ENCODE results near the gene PTPRA. TPM values are rescaled to one million over a fixed set of nuclear protein-coding genes. Genes with fewer than 3 reads are reported as not detected.

The PTPRA gene
- total and polyA plus RNA-seq, 2 donors (not counting 1 experiment from before 2014, with no cell fraction given), result 32.1 to 64.2 TPM

- no peak for DNase-seq
- Histone ChIP-seq H3K9ac (ENCODE audit: low read length) (no peak overlapping the region), H3K4me3 (ENCODE audit: control extremely low read depth in 1 of 5, extremely low read depth in 1 of 5, insufficient read depth in 1 of 5, low read depth in 2 of 5, low read length in 4 of 5) (no peak overlapping the region), H3K4me1 (ENCODE audit: control insufficient read depth in 2 of 2, insufficient read depth in 2 of 2, low read length in 2 of 2) (no peaks in the 10 kb centered on the region), H3K4me2 (replicated peaks; ENCODE audit: low read depth, low read length, poor library complexity, severe bottlenecking) (no peak overlapping the region), H3K9me3 (ENCODE audit: control extremely low read depth in 1 of 3, control insufficient read depth in 2 of 3, insufficient read depth in 1 of 3, low read length in 2 of 3) (no peaks in the 10 kb centered on the region), H2AFZ (ENCODE audit: insufficient read depth, low read depth, low read length, poor library complexity, severe bottlenecking) (no peak overlapping the region), H3K27ac (ENCODE audit: low read length in 2 of 2) (no peak overlapping the region), H3K36me3 (replicated peaks in 1 of 2; ENCODE audit: control extremely low read depth in 1 of 2, control insufficient read depth in 1 of 2, extremely low read depth in 1 of 2, insufficient read depth in 2 of 2, low read length in 1 of 2) (peaks cover 8 to 58% of the 10 kb centered on the region in 2 experiments), H3K79me2 (ENCODE audit: control insufficient read depth, insufficient read depth, low read length) (no peaks in the 10 kb centered on the region), H4K20me1 (ENCODE audit: control insufficient read depth, insufficient read depth, low read length, poor library complexity, severe bottlenecking) (no peaks in the 10 kb centered on the region), H3K27me3 (replicated peaks in 1 of 4; ENCODE audit: control extremely low read depth in 1 of 4, control insufficient read depth in 3 of 4, insufficient read depth in 4 of 4, low read length in 3 of 4) (no peaks in the 10 kb centered on the region)
- H3K4me3 Mint-ChIP-seq, result no peak overlapping the region
- intact Hi-C loops (cut with micrococcal nuclease), result no loop called here
- H3K27ac Mint-ChIP-seq, result no peak overlapping the region
- POLR2A ChIA-PET, result no interaction called here
- no peaks in the 10 kb centered on the region for H3K27me3 Mint-ChIP-seq
- H3K4me1 Mint-ChIP-seq, result no peaks in the 10 kb centered on the region
- ATAC-seq (ENCODE audit: low read depth), result no peak
- 97% methylated on average over 8 of the region's 8 CpGs for WGBS (ENCODE audit: insufficient coverage)
- no peak for TF ChIP-seq CTCF (IDR thresholded peaks at IDR 0.05)
- TF ChIP-seq EZH2 (IDR thresholded peaks at IDR 0.05; ENCODE audit: borderline replicate concordance, insufficient read depth, low read depth, low read length, poor library complexity, severe bottlenecking), result no peak
- H3K9me3 Mint-ChIP-seq (ENCODE audit: insufficient read depth), result no peaks in the 10 kb centered on the region
- CTCF ChIA-PET, result interaction anchor here (0.7 kb wide), 2 partner anchors 64 to 966 kb away, joined by 3 to 4 read pairs; no protein-coding TSS in a partner anchor
These were observed 159.3 kb downstream of the PTPRA start for GRCh38 chr20:3032624-3033023.

GRCh38 chr20:3037654-3038053, 164.4 kb downstream of the PTPRA start:
- WGBS (ENCODE audit: insufficient coverage), result 97% methylated on average over 2 of the region's 3 CpGs
- CTCF ChIA-PET, result interaction anchor here (1.1 kb wide), 1 partner anchor 16 kb away, joined by 4 read pairs; no protein-coding TSS in a partner anchor
- Mint-ChIP-seq H3K4me3 (no peak overlapping the region), H3K4me1 (no peaks in the 10 kb centered on the region), H3K27me3 (no peaks in the 10 kb centered on the region), H3K9me3 (ENCODE audit: insufficient read depth) (no peaks in the 10 kb centered on the region), H3K27ac (no peak overlapping the region)
- Histone ChIP-seq H3K27me3 (replicated peaks in 1 of 4; ENCODE audit: control extremely low read depth in 1 of 4, control insufficient read depth in 3 of 4, insufficient read depth in 4 of 4, low read length in 3 of 4) (no peaks in the 10 kb centered on the region), H3K4me2 (replicated peaks; ENCODE audit: low read depth, low read length, poor library complexity, severe bottlenecking) (no peak overlapping the region), H3K79me2 (ENCODE audit: control insufficient read depth, insufficient read depth, low read length) (no peaks in the 10 kb centered on the region), H4K20me1 (ENCODE audit: control insufficient read depth, insufficient read depth, low read length, poor library complexity, severe bottlenecking) (no peaks in the 10 kb centered on the region), H3K9ac (ENCODE audit: low read length) (no peak overlapping the region), H3K4me3 (ENCODE audit: control extremely low read depth in 1 of 5, extremely low read depth in 1 of 5, insufficient read depth in 1 of 5, low read depth in 2 of 5, low read length in 4 of 5) (no peak overlapping the region), H2AFZ (ENCODE audit: insufficient read depth, low read depth, low read length, poor library complexity, severe bottlenecking) (no peak overlapping the region), H3K9me3 (ENCODE audit: control extremely low read depth in 1 of 3, control insufficient read depth in 2 of 3, insufficient read depth in 1 of 3, low read length in 2 of 3) (no peaks in the 10 kb centered on the region), H3K36me3 (replicated peaks in 1 of 2; ENCODE audit: control extremely low read depth in 1 of 2, control insufficient read depth in 1 of 2, extremely low read depth in 1 of 2, insufficient read depth in 2 of 2, low read length in 1 of 2) (peaks cover 5 to 58% of the 10 kb centered on the region in 2 experiments), H3K4me1 (ENCODE audit: control insufficient read depth in 2 of 2, insufficient read depth in 2 of 2, low read length in 2 of 2) (no peaks in the 10 kb centered on the region), H3K27ac (ENCODE audit: low read length in 2 of 2) (no peak overlapping the region)
- POLR2A ChIA-PET, result no interaction called here
- no peak for DNase-seq
- ATAC-seq (ENCODE audit: low read depth), result no peak
- TF ChIP-seq CTCF (IDR thresholded peaks at IDR 0.05) (no peak), EZH2 (IDR thresholded peaks at IDR 0.05; ENCODE audit: borderline replicate concordance, insufficient read depth, low read depth, low read length, poor library complexity, severe bottlenecking) (no peak)
- intact Hi-C loops (cut with micrococcal nuclease), result no loop called here
